ENCODE results near the gene TSC1. TPM values are rescaled to one million over a fixed set of nuclear protein-coding genes. Genes with fewer than 3 reads are reported as not detected.

TSC1 gene
- total and polyA plus RNA-seq, 7 experiments from 2014 or later, result 9.9 to 98.3 (median 52.0) TPM

- Mint-ChIP-seq H3K27me3 (peaks cover 0 to 17% (median 6%) of the 10 kb centered on the region in 5 donors), H3K9me3 (no peaks in the 10 kb centered on the region), H3K36me3 (no peaks in the 10 kb centered on the region), H3K27ac (no peak overlapping the region), H3K4me1 (peaks cover 0 to 10% (median 0%) of the 10 kb centered on the region in 7 donors), H3K4me3 (no peak overlapping the region)
- Histone ChIP-seq H3K9me3 (ENCODE audit: control insufficient read depth in 2 of 3, low read length in 3 of 3) (no peaks in the 10 kb centered on the region), H3K27ac (ENCODE audit: low read depth, low read length) (no peak overlapping the region), H3K4me1 (ENCODE audit: control insufficient read depth in 2 of 2, insufficient read depth in 2 of 2, low read length in 2 of 2) (no peaks in the 10 kb centered on the region), H3K4me3 (ENCODE audit: low read length) (no peak overlapping the region), H3K27me3 (ENCODE audit: control insufficient read depth in 2 of 2, insufficient read depth in 2 of 2, low read length in 2 of 2) (no peaks in the 10 kb centered on the region), H3K36me3 (ENCODE audit: control insufficient read depth in 2 of 3, insufficient read depth in 3 of 3, low read length in 3 of 3) (no peaks in the 10 kb centered on the region)
- ChIA-PET CTCF (no interaction called here), POLR2A (no interaction called here)
- ATAC-seq, result no peak
- no peak for DNase-seq
- intact Hi-C loops (cut with micrococcal nuclease), result no loop called here
These were observed 86.6 kb downstream of the TSC1 start for GRCh38 chr9:132857616-132858342.

- ATAC-seq (no peak), DNase-seq (no peak)
- no peaks in the 10 kb centered on the region for H3K27me3 ChIP-seq (ENCODE audit: control insufficient read depth in 2 of 2, insufficient read depth in 2 of 2, low read length in 2 of 2)
- CTCF ChIA-PET, result no interaction called here
- intact Hi-C loops (cut with micrococcal nuclease), result no loop called here
- Mint-ChIP-seq H3K27ac (peak overlapping the region in 2 of 9 donors; percentile 28 to 51), H3K4me1 (peaks cover 0 to 10% (median 0%) of the 10 kb centered on the region in 7 donors), H3K4me3 (no peak overlapping the region), H3K27me3 (peaks cover 0 to 17% (median 6%) of the 10 kb centered on the region in 5 donors), H3K36me3 (no peaks in the 10 kb centered on the region), H3K9me3 (no peaks in the 10 kb centered on the region)
- no peaks in the 10 kb centered on the region for H3K4me1 ChIP-seq (ENCODE audit: control insufficient read depth in 2 of 2, insufficient read depth in 2 of 2, low read length in 2 of 2)
- H3K4me3 ChIP-seq (ENCODE audit: low read length), result no peak overlapping the region
- no peaks in the 10 kb centered on the region for H3K9me3 ChIP-seq (ENCODE audit: control insufficient read depth in 2 of 3, low read length in 3 of 3)
- no peak overlapping the region for H3K27ac ChIP-seq (ENCODE audit: low read depth, low read length)
- no peaks in the 10 kb centered on the region for H3K36me3 ChIP-seq (ENCODE audit: control insufficient read depth in 2 of 3, insufficient read depth in 3 of 3, low read length in 3 of 3)
- POLR2A ChIA-PET, result no interaction called here
These were observed 87.4 kb downstream of the TSC1 start for GRCh38 chr9:132857031-132857430.

GRCh38 chr9:132855904-132856303 is 88.5 kb downstream of the TSC1 start:
- no peak overlapping the region for H3K27ac Mint-ChIP-seq
- Histone ChIP-seq H3K4me3 (ENCODE audit: low read length) (no peak overlapping the region), H3K9me3 (ENCODE audit: control insufficient read depth in 2 of 3, low read length in 3 of 3) (no peaks in the 10 kb centered on the region), H3K4me1 (ENCODE audit: control insufficient read depth in 2 of 2, insufficient read depth in 2 of 2, low read length in 2 of 2) (peaks cover 0 to 6% of the 10 kb centered on the region in 2 donors), H3K36me3 (ENCODE audit: control insufficient read depth in 2 of 3, insufficient read depth in 3 of 3, low read length in 3 of 3) (no peaks in the 10 kb centered on the region), H3K27ac (ENCODE audit: low read depth, low read length) (no peak overlapping the region), H3K27me3 (ENCODE audit: control insufficient read depth in 2 of 2, insufficient read depth in 2 of 2, low read length in 2 of 2) (no peaks in the 10 kb centered on the region)
- intact Hi-C loops (cut with micrococcal nuclease), result no loop called here
- DNase-seq (no peak), ATAC-seq (no peak)
- ChIA-PET POLR2A (no interaction called here), CTCF (no interaction called here)
- peaks cover 0 to 14% (median 3%) of the 10 kb centered on the region in 7 donors for H3K4me1 Mint-ChIP-seq
- H3K36me3 Mint-ChIP-seq, result no peaks in the 10 kb centered on the region
- no peaks in the 10 kb centered on the region for H3K9me3 Mint-ChIP-seq
- H3K4me3 Mint-ChIP-seq, result no peak overlapping the region
- H3K27me3 Mint-ChIP-seq, result peaks cover 0 to 17% (median 6%) of the 10 kb centered on the region in 5 donors

- Mint-ChIP-seq H3K9me3 (no peaks in the 10 kb centered on the region), H3K27me3 (peaks cover 0 to 17% (median 6%) of the 10 kb centered on the region in 5 donors), H3K36me3 (no peaks in the 10 kb centered on the region), H3K4me1 (peaks cover 0 to 18% (median 8%) of the 10 kb centered on the region in 7 donors), H3K27ac (peak overlapping the region in 1 of 9 donors; percentile 16), H3K4me3 (no peak overlapping the region)
- intact Hi-C loops (cut with micrococcal nuclease), result no loop called here
- H3K4me3 ChIP-seq (ENCODE audit: low read length), result no peak overlapping the region
- H3K9me3 ChIP-seq (ENCODE audit: control insufficient read depth in 2 of 3, low read length in 3 of 3), result no peaks in the 10 kb centered on the region
- H3K27ac ChIP-seq (ENCODE audit: low read depth, low read length), result no peak overlapping the region
- ATAC-seq (no peak), DNase-seq (no peak)
- peaks cover 0 to 8% of the 10 kb centered on the region in 2 donors for H3K4me1 ChIP-seq (ENCODE audit: control insufficient read depth in 2 of 2, insufficient read depth in 2 of 2, low read length in 2 of 2)
- no peaks in the 10 kb centered on the region for H3K36me3 ChIP-seq (ENCODE audit: control insufficient read depth in 2 of 3, insufficient read depth in 3 of 3, low read length in 3 of 3)
- no peaks in the 10 kb centered on the region for H3K27me3 ChIP-seq (ENCODE audit: control insufficient read depth in 2 of 2, insufficient read depth in 2 of 2, low read length in 2 of 2)
- ChIA-PET CTCF (no interaction called here), POLR2A (no interaction called here)
These were observed 89.6 kb downstream of the TSC1 start for GRCh38 chr9:132854832-132855231.

GRCh38 chr9:132853482-132853881 is 90.9 kb downstream of the TSC1 start:
- CTCF ChIA-PET, result interaction anchor here (1.2 kb wide), 1 partner anchor 47 kb away, joined by 4 read pairs; no protein-coding TSS in a partner anchor
- no peak overlapping the region for H3K4me3 Mint-ChIP-seq

GRCh38 chr9:132849185-132849706 is 95.2 kb downstream of the TSC1 start:
- intact Hi-C loops (cut with micrococcal nuclease), result no loop called here
- Histone ChIP-seq H3K9me3 (ENCODE audit: control insufficient read depth in 2 of 3, low read length in 3 of 3) (no peaks in the 10 kb centered on the region), H3K4me1 (ENCODE audit: control insufficient read depth in 2 of 2, insufficient read depth in 2 of 2, low read length in 2 of 2) (peaks cover 0 to 8% of the 10 kb centered on the region in 2 donors), H3K27me3 (ENCODE audit: control insufficient read depth in 2 of 2, insufficient read depth in 2 of 2, low read length in 2 of 2) (no peaks in the 10 kb centered on the region), H3K27ac (ENCODE audit: low read depth, low read length) (no peak overlapping the region), H3K4me3 (ENCODE audit: low read length) (no peak overlapping the region), H3K36me3 (ENCODE audit: control insufficient read depth in 2 of 3, insufficient read depth in 3 of 3, low read length in 3 of 3) (no peaks in the 10 kb centered on the region)
- ATAC-seq (no peak), DNase-seq (peak in 5 of 9 donors; percentile 1 to 10 (median 7))
- peak overlapping the region; percentile 33 to 75 (median 63) for H3K4me3 Mint-ChIP-seq
- ChIA-PET CTCF (no interaction called here), POLR2A (interaction anchor here (0.9 kb wide), 1 partner anchor 28 kb away, joined by 3 read pairs; no protein-coding TSS in a partner anchor)
- no peaks in the 10 kb centered on the region for H3K36me3 Mint-ChIP-seq
- peaks cover 0 to 21% (median 18%) of the 10 kb centered on the region in 7 donors for H3K4me1 Mint-ChIP-seq
- peak overlapping the region in 8 of 9 donors; percentile 59 to 87 (median 76) for H3K27ac Mint-ChIP-seq
- H3K9me3 Mint-ChIP-seq, result no peaks in the 10 kb centered on the region
- H3K27me3 Mint-ChIP-seq, result no peaks in the 10 kb centered on the region

More at GRCh38 chr9:132853482-132853881, 90.9 kb downstream of the TSC1 start:
- Mint-ChIP-seq H3K27ac (no peak overlapping the region), H3K36me3 (no peaks in the 10 kb centered on the region), H3K9me3 (no peaks in the 10 kb centered on the region), H3K4me1 (peaks cover 0 to 27% (median 18%) of the 10 kb centered on the region in 7 donors), H3K27me3 (peaks cover 0 to 4% (median 0%) of the 10 kb centered on the region in 5 donors)
- Histone ChIP-seq H3K4me1 (ENCODE audit: control insufficient read depth in 2 of 2, insufficient read depth in 2 of 2, low read length in 2 of 2) (peaks cover 0 to 8% of the 10 kb centered on the region in 2 donors), H3K27ac (ENCODE audit: low read depth, low read length) (no peak overlapping the region), H3K4me3 (ENCODE audit: low read length) (no peak overlapping the region), H3K36me3 (ENCODE audit: control insufficient read depth in 2 of 3, insufficient read depth in 3 of 3, low read length in 3 of 3) (no peaks in the 10 kb centered on the region), H3K27me3 (ENCODE audit: control insufficient read depth in 2 of 2, insufficient read depth in 2 of 2, low read length in 2 of 2) (no peaks in the 10 kb centered on the region), H3K9me3 (ENCODE audit: control insufficient read depth in 2 of 3, low read length in 3 of 3) (no peaks in the 10 kb centered on the region)
- DNase-seq, result no peak
- intact Hi-C loops (cut with micrococcal nuclease), result no loop called here
- no peak for ATAC-seq
- POLR2A ChIA-PET, result no interaction called here

Measured in naive thymus-derived CD4-positive, alpha-beta T cell (primary cell).